ENCODE data around the gene OCRL.

Gene OCRL

GRCh38 chrX:129636175-129636681, 96.2 kb downstream of the OCRL start:
- no peak for DNase-seq (ENCODE audit: low read depth)

DNA sequence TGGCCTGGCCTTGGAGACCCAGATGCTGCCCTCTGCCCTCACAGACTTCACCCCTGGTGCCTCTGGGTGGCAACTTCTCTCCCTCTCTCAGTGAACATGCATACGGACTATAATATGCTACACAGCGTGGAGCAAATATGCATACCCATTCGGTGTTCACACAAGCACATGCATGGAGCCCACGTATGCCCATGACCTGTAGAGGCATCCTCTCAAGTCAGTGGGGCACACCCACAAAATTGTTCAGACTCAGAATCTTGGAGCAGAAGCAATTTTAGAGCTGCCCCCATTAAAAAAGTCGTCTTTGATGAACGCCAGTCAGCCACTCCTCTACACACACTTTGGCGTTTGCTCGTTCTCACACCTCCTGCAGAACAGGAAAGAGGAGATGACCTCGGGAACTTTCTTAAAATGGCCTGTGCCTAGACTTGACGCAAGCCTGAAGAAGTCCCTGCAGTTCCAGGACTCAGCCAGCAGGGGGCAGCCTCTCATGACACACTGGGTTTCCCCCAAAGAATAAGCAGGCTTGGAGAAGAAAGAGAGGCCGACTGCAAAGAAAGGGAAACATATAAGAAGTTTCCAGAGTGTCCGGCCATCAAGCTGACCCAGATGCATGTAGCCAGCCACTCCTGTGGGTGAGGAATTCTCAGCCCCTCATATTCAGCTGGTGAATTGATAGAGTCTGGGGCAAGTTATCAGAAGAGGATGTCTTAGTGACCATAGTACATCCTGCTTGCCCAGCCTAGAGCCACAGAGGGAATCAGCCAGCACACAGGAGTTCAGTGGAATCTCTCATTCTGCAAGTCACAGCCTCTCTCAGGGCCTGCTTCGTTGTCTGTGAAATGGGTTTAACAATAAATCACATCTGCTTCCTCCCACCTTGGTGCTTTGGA, 97.4 kb downstream of the OCRL start:
- DNase-seq (ENCODE audit: low read depth): peak; percentile 34

DNA sequence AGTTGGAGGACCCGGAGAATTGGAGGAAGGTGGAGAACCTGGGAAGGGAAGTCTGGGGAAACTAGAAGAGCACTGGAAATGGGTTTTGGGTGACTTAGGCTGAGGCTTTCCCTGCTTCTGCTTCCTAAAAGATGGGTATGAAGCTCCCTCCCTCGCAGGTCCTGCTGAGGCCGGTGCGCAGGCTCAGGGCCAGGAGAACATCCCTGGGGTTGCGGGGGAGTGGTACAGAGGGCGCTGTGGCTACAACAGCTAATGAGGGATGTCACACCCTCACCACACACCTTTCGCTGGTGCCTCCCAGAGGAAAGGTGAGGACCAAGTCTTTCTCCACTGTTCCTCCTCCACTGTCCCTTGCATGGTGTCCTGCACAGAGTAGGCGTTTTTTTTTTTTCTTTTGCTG, 98.9 kb downstream of the OCRL start:
- DNase-seq (ENCODE audit: low read depth): no peak

DNA sequence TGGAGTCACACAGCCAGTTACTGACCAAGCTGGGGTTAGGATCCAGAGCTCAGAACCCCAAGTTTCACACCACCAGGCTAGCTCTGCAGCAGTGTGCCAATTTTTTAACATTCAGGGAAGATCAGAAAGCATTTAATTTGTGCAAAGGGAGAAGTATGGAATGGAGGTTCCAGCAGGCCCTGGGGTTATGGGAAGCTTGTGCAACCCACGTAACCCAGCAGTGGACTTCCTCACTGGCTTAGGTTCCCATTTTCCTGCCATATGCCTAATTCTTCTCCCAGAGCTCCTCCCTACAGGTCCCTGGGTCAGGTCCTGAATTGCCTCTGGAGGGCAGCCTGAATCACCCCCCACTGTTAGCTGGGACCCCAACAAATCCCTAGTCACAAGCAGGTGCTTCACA, 100.7 kb downstream of the OCRL start:
- no peak for DNase-seq (ENCODE audit: low read depth)

DNA sequence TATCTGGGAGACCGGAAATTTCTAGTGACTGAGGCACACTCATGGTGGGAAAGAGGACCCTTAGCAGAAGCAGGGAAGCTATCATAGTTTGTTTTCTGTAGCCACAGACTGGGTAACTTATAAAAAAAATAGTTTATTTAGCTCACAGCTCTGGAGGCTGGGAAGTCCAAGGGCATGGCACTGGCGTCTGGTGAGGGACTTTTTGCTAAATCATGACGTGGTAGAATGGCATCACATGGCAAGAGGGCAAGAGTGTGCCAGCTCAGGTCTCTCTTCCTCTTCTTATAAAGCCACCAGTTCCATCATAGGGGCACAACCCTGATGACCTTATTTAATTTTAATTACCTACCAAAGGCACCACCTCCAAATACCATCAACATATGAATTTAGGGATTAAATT, 101.4 kb downstream of the OCRL start:
- DNase-seq (ENCODE audit: low read depth): no peak

GRCh38 chrX:129641941-129642340, 101.9 kb downstream of the OCRL start:
- DNase-seq (ENCODE audit: low read depth): no peak

All from HS-27A (cell line).